Skeletal muscle satellite cell (primary cell): ENCODE data around the gene LSM3.

Experiments used
- H3K27me3 ChIP-seq: 2 replicates; pipeline ENCODE4 v1.7.0; 2013; ENCODE audit warnings: low read length; ENCODE audit not compliant: control insufficient read depth, insufficient read depth
- H3K36me3 ChIP-seq: 2 replicates; pipeline ENCODE4 v1.7.0; 2013; ENCODE audit warnings: mild to moderate bottlenecking, control low read depth, low read length; ENCODE audit not compliant: insufficient read depth
- H3K4me1 ChIP-seq: 2 replicates; pipeline ENCODE4 v1.7.0; 2013; ENCODE audit warnings: low read length; ENCODE audit not compliant: control insufficient read depth, insufficient read depth
- H3K4me2 ChIP-seq: 2 replicates; pipeline ENCODE4 v1.7.0; 2013; ENCODE audit warnings: mild to moderate bottlenecking, low read length
- H3K4me3 ChIP-seq: 2 replicates; pipeline ENCODE4 v1.7.0; 2013; ENCODE audit warnings: low read length
- H3K9ac ChIP-seq: 2 replicates; pipeline ENCODE4 v1.7.0; 2013; ENCODE audit warnings: mild to moderate bottlenecking, low read depth, low read length, moderate library complexity
- H3K9me3 ChIP-seq: replicated peaks from 2 replicates; pipeline ENCODE4 v1.7.0; 2013; ENCODE audit warnings: mild to moderate bottlenecking, control low read depth, low read length

LSM3 gene

DNA sequence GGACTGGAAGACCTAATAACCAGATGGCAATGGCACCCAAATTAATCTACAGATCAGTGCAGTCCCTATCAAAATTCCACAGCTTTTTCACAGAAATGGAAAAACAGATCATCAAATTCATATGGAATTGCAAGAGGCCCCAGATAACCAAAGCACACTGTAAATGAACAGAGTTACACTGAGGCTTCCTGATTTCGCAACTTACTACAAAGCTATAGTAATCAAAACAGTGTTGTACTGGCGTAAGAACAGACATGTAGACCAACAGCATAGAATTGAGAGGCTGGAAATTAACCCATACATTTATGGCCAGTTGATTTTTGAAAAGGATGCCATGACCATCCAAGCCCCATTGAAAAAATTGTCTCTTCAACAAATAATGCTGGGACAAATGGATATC, 16.4 kb upstream of the LSM3 start:
- no peak overlapping the region for H3K4me2 ChIP-seq
- H3K9ac ChIP-seq: no peak overlapping the region
- H3K4me3 ChIP-seq: no peak overlapping the region
- H3K27me3 ChIP-seq: no peaks in the 10 kb centered on the region
- peaks cover 13% of the 10 kb centered on the region for H3K9me3 ChIP-seq
- H3K36me3 ChIP-seq: peaks cover 94% of the 10 kb centered on the region
- H3K4me1 ChIP-seq: no peaks in the 10 kb centered on the region

DNA sequence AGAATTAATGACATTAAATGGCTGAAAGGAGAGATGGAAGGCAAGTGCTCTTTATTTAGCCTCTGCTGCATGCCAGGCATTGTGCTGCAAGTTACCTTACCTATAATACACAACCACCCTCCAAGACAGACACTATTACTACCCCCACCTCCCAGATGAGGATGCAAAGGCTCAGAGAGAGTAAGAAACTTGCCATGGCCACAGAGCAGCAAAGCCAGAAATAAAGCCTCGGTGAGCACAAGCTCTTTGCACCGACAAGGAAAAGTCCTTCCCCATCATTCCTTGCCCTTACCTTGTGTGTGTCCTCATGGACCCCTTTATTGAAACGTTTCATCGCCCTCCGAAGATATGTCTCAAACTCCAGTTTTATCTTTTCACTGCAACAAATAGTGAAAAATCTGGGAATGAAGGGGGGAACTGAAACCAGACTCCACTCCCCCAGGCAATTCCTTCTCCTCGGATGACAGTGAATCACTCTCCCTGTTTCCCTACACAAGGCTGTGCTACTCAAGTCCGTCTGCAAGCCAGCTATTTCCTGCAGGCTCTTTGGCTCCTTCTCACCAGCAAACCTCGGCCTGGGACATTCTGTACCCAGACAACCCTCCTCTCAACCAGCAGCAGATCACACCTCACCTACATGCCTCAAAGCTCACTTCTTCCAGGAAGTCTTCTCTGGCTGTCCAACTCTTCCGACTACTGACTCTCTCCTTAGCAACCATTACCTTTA, 11.6 kb upstream of the LSM3 start:
- no peak overlapping the region for H3K9ac ChIP-seq
- peaks cover 13% of the 10 kb centered on the region for H3K4me1 ChIP-seq
- peaks cover 90% of the 10 kb centered on the region for H3K36me3 ChIP-seq
- H3K27me3 ChIP-seq: no peaks in the 10 kb centered on the region
- H3K4me2 ChIP-seq: no peak overlapping the region
- no peaks in the 10 kb centered on the region for H3K9me3 ChIP-seq
- H3K4me3 ChIP-seq: no peak overlapping the region

DNA sequence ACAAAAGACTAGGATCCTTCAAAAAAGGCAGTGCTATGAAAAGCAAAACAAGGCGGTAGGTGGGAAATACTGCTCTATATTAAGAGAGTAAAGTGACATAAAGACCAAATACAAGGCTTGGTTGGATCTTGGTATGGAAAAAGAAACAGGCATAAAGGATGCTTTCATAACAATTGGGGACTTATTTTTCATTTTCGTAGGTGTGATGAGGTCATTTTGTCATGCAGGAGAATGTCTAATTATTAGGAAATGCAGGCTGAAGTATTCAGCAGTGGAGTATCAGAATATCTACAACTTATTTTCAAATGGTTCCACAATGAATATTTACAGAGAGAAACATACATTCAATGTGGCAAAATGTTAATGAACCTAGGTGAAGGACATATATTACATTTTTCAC, 9.2 kb upstream of the LSM3 start:
- Histone ChIP-seq H3K27me3 (no peaks in the 10 kb centered on the region), H3K4me2 (no peak overlapping the region), H3K4me1 (peaks cover 13% of the 10 kb centered on the region), H3K9ac (no peak overlapping the region), H3K36me3 (peaks cover 77% of the 10 kb centered on the region), H3K9me3 (no peaks in the 10 kb centered on the region), H3K4me3 (no peak overlapping the region)

DNA sequence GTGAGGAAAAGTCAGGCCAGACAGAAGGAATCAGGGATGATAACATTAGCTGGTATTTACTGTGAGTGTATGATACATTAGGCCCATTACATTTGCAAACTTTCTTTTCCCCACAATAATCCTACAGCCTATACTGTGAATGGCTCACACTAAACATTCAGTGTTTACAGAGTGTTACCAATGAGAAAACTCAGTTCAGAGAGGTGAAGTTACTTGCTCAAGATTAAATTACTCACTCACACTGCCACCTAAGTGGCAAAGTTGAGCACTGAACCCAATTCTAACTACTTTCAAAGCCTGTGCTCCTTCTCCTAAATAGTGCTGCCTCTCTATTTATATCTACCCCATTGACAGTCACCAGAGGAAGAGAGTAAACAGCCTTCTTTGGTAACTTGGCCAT, 8.7 kb upstream of the LSM3 start:
- Histone ChIP-seq H3K9ac (no peak overlapping the region), H3K4me1 (peaks cover 16% of the 10 kb centered on the region), H3K36me3 (peaks cover 73% of the 10 kb centered on the region), H3K4me3 (no peak overlapping the region), H3K27me3 (no peaks in the 10 kb centered on the region), H3K9me3 (no peaks in the 10 kb centered on the region), H3K4me2 (no peak overlapping the region)

DNA sequence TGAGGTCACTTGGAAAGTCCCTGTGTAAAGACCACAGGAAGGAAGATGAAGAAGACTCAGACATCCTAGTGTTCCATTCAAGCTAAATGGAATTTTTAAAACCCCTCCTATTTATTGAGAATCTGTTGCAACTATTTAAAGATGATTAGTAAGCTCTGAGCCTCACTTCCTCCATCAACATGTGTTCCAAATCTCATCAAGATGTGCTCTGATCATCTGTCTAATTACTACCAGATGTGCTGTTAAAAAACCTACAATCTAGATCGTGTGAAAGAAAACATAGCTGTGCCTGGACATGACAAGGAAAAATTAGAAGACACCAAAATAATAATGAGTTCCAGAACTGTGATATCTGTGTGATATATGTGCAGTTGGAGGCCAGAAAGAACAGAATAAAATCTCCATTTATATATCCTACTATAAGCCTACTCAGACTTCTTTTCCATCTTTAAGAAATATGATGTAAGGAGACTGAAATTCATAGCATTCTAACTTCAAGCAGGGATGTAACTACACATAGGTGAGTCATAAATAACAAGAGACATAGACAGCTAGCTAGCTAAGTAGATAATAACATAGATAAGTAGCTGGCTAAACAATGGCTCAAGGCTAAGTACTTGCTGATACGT, 8.0 kb upstream of the LSM3 start:
- peaks cover 17% of the 10 kb centered on the region for H3K4me1 ChIP-seq
- H3K9ac ChIP-seq: no peak overlapping the region
- peak overlapping the region; percentile 5 for H3K4me2 ChIP-seq
- no peak overlapping the region for H3K4me3 ChIP-seq
- H3K27me3 ChIP-seq: no peaks in the 10 kb centered on the region
- H3K36me3 ChIP-seq: peaks cover 65% of the 10 kb centered on the region
- H3K9me3 ChIP-seq: no peaks in the 10 kb centered on the region

DNA sequence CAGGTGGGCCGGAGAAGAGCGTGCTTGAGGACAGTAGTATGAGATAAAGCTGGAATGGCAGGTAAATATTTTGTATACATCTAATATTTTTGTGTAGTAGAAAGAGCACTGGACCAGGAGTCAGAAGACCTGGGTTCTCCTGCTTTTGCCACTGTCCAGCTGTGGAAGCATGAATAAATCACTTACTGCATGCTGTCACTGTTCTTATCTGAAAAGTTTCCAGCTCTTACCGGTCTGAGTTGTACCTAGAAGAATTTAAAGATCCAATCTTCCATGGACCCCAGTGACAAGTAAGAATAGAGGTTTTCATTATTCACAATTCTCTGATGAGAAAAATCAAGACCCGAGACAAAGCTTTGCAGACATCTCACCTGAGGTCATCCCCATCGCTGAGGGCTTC, 6.1 kb upstream of the LSM3 start:
- peaks cover 22% of the 10 kb centered on the region for H3K4me1 ChIP-seq
- H3K9ac ChIP-seq: no peak overlapping the region
- H3K27me3 ChIP-seq: no peaks in the 10 kb centered on the region
- H3K9me3 ChIP-seq: no peaks in the 10 kb centered on the region
- H3K36me3 ChIP-seq: peaks cover 51% of the 10 kb centered on the region
- no peak overlapping the region for H3K4me3 ChIP-seq
- H3K4me2 ChIP-seq: no peak overlapping the region

DNA sequence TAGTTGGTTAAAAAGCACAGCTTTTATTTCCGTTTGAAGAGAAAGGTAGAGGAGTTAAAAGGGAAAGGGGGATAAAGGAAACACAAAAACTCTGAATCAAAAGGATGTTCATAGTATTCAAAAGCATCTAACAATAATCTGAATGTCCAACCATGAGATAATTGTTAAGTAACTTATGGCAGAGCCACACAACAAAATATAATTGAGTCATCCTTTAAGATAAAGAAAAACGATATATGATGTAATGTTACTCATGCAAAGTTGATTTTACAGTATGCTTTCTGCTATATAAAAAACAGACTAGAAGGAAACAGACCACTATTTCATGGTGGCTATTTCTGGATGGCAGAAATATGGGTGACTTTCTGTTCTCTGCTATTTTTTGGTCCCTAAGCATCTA, 4.1 kb upstream of the LSM3 start:
- Histone ChIP-seq H3K4me1 (peaks cover 28% of the 10 kb centered on the region), H3K9ac (no peak overlapping the region), H3K4me3 (no peak overlapping the region), H3K4me2 (no peak overlapping the region), H3K9me3 (no peaks in the 10 kb centered on the region), H3K27me3 (no peaks in the 10 kb centered on the region), H3K36me3 (peaks cover 33% of the 10 kb centered on the region)

DNA sequence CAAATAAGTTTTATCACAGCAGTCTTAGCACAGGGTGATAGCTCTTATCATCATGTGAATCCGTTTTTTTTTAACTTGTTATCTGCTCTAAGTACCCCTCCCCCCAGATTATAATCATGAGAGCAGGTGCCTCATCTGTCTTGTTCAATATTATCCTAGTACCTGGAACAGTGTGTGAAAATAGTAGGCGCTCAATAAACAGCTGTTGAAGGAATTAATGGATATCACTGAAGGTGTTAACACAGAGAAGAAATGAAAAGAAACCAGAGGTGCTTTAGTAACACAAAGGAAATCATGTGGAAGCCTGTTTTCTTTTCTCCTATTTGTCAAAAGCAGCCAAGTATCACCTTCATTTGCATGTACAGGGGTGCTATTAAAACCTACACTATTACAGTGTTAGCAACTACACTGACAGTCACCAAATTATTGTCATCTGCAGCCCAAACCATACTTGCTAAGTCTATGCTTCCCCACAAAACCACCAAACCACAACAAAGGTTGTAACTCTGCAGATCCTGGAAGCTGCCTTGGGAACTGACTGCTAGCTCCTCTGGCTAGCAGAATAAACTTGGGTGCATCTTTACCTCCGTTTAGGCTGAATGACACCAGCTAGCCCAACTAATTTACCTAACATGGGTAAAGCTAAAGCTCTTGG, 3.1 kb upstream of the LSM3 start:
- H3K9me3 ChIP-seq: no peaks in the 10 kb centered on the region
- peaks cover 23% of the 10 kb centered on the region for H3K36me3 ChIP-seq
- no peak overlapping the region for H3K4me3 ChIP-seq
- H3K27me3 ChIP-seq: no peaks in the 10 kb centered on the region
- H3K9ac ChIP-seq: no peak overlapping the region
- no peak overlapping the region for H3K4me2 ChIP-seq
- H3K4me1 ChIP-seq: peaks cover 28% of the 10 kb centered on the region

DNA sequence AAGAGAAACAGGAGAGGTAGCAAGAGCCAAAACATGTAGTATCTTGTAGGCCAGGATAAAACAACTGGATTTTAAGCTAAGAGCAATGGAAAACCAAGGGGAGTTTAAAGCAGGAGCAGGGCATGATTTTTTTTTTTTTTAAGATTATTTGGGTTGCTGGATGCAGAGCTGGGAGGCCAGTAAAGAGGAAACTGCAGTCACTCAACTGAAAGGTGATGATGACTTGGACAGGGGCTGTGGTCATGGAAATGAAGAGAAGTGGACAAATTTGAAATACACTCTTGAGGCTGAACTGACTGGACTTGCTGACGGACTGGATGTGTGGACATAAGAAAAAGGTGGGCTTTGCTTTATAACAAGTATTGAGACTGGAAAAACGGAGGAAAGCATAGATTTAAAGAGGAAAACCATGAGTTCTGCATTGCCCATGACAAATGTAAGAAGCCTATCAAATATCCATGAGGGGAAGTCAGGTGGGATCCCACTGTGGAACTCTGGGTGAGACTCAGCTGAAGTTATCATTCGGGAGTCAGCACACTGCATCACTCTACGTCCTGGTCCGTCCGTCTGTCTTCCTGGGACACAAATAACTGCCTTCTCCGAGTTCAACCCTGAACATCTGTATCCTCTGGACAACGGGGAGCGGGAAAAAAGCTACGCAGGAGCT, 904 bp upstream of the LSM3 start:
- H3K9ac ChIP-seq: peak overlapping the region; percentile 95
- H3K27me3 ChIP-seq: no peaks in the 10 kb centered on the region
- H3K4me2 ChIP-seq: peak overlapping the region; percentile 83
- peak overlapping the region; percentile 83 for H3K4me3 ChIP-seq
- no peaks in the 10 kb centered on the region for H3K9me3 ChIP-seq
- peaks cover 11% of the 10 kb centered on the region for H3K36me3 ChIP-seq
- peaks cover 18% of the 10 kb centered on the region for H3K4me1 ChIP-seq

DNA sequence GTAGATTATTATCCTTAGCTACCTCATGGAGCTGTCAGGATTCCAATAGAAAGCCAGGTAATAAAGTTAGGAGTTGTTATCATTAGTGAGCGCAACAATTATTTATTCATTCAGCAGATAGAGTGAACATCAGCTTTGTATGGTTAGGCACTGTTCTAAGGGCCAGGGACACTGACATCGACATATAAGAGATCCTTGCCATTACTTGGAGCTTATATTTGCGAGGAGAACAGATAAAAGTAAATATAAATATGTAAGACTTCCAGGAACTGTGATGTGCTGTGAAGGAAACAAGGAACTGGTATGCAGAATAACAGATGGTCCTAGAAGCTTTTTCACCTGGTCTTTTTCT, 473 bp downstream of the LSM3 start:
- H3K4me2 ChIP-seq: peak overlapping the region; percentile 80
- peak overlapping the region; percentile 83 for H3K4me3 ChIP-seq
- H3K36me3 ChIP-seq: peaks cover 17% of the 10 kb centered on the region
- H3K9ac ChIP-seq: peak overlapping the region; percentile 95
- no peaks in the 10 kb centered on the region for H3K27me3 ChIP-seq
- peaks cover 18% of the 10 kb centered on the region for H3K4me1 ChIP-seq
- no peaks in the 10 kb centered on the region for H3K9me3 ChIP-seq

DNA sequence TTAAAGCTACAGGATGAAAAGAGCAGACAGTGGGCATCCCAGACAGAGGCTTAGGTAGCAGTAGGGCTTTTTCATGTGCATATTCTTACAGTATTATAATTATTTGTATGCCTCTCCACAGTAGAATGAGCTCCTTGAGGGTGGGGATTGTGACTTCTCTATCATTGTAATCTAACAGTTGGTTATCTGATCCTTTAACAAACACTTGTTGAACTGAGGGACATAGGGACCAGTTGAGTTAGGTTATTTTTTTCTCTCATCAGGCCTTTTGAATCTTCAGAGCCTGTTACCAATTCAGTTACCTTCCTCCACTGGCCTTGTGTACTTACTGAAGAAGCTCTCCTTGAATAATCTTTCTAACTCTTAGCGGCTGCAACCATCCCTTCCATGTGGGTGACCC, 1.2 kb downstream of the LSM3 start:
- Histone ChIP-seq H3K9ac (peak overlapping the region; percentile 95), H3K4me1 (peaks cover 15% of the 10 kb centered on the region), H3K4me2 (peak overlapping the region; percentile 80), H3K27me3 (no peaks in the 10 kb centered on the region), H3K4me3 (peak overlapping the region; percentile 83), H3K36me3 (peaks cover 18% of the 10 kb centered on the region), H3K9me3 (no peaks in the 10 kb centered on the region)
